ENCODE data around the gene PRR20G.

PRR20G gene

DNA sequence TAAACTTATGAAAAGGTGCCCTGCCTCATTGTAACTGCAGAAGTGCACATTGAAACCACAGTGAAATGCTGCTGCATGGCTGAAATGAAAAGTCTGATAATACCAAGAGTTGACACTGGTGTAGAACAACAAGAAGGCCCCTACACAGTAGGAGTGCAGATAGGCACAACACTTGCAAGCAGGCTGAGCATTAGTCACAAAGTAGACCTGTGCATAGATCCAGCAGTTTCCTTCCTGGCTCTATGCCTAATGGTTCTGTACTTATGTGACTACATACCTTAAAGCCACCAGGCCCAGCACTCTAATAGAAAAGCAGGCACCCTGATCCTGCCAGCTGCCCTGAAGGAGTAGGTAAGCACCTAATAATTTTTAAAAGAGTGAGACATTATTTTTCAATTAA is 53.1 kb downstream of the PRR20G start:
- no peak for DNase-seq (ENCODE audit: low read depth, low spot score)
- TF ChIP-seq, protein P1, sequence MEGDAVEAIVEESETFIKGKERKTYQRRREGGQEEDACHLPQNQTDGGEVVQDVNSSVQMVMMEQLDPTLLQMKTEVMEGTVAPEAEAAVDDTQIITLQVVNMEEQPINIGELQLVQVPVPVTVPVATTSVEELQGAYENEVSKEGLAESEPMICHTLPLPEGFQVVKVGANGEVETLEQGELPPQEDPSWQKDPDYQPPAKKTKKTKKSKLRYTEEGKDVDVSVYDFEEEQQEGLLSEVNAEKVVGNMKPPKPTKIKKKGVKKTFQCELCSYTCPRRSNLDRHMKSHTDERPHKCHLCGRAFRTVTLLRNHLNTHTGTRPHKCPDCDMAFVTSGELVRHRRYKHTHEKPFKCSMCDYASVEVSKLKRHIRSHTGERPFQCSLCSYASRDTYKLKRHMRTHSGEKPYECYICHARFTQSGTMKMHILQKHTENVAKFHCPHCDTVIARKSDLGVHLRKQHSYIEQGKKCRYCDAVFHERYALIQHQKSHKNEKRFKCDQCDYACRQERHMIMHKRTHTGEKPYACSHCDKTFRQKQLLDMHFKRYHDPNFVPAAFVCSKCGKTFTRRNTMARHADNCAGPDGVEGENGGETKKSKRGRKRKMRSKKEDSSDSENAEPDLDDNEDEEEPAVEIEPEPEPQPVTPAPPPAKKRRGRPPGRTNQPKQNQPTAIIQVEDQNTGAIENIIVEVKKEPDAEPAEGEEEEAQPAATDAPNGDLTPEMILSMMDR (IDR thresholded peaks at IDR 0.05; ENCODE audit: low read depth, low read length), result no peak
- in situ Hi-C loops (cut with HindIII; ENCODE audit: low sequenced_read_pairs), result no loop called here
- H3K4me3 ChIP-seq (ENCODE audit: low read depth, low read length), result no peak overlapping the region

Data from astrocyte of the spinal cord (primary cell).